K562 (cell line): Measurements from ENCODE around the gene HSD17B12. TPM values are rescaled to one million over a fixed set of nuclear protein-coding genes. Genes with fewer than 3 reads are reported as not detected.
A peak's percentile ranks its signal among the peaks of the same experiment; 100 is the strongest.

Experiments
- ATAC-seq: fragments of 200-7000 bp; cut with Tn5 transposase; 3 replicates; pipeline ENCODE4 v1.9.1; 2020; ENCODE audit warnings: moderate library complexity
- BruUV-seq: library from RNA; stranded (reverse); fragments of 400-500 nt; replicated peaks from 2 replicates; lab custom pipeline; 2021; lab: Mats Ljungman, UMichigan
- CTCF ChIA-PET: fragments of 300-600 bp; formaldehyde crosslinking; extraction: SDS; loops from one replicate; lab custom pipeline; 2021; ENCODE audit warnings: low intra/inter-chr PET ratio; lab: Yijun Ruan, JAX
- POLR2A ChIA-PET: fragments of 300-600, 350-650 bp; sonication (Branson Sonifier 250); formaldehyde crosslinking; extraction: SDS; loops from one replicate; lab custom pipeline; 2021; ENCODE audit warnings: antibody characterized with exemption, inconsistent platforms; lab: Yijun Ruan, JAX
- DNase-seq, 4 experiments: peaks; one replicate each; pipeline versions ENCODE4 v3.0.0 to v3.0.0-alpha.2; 2011 to 2018; ENCODE audit warnings: low spot score in 3 of 4, mixed read lengths in 3 of 4; ENCODE audit errors: extremely low read depth in 1 of 4
- FAIRE-seq: peaks from 2 replicates; lab custom pipeline; 2011; peaks lifted over from hg19 to GRCh38; lab: Jason Lieb, UNC
- H2AFZ ChIP-seq: 2 replicates; pipeline ENCODE4 v1.6.0; 2011; ENCODE audit warnings: low read depth, low read length, control low read depth, inconsistent platforms
- H3K27ac ChIP-seq: fragments of 200-600 bp; 3 replicates; pipeline ENCODE4 v1.8.0; 2011; ENCODE audit warnings: low read depth, mild to moderate bottlenecking, control low read depth, inconsistent platforms, low read length, moderate library complexity, mixed read lengths; ENCODE audit errors: extremely low read depth
- H3K27me3 ChIP-seq, 2 experiments: fragments of 300-600 bp in 1 of 2; 2 replicates in 1 of 2; 3 replicates in 1 of 2; pipeline versions ENCODE4 v1.6.0 to v1.8.0; 2011; ENCODE audit warnings: inconsistent platforms in 2 of 2, low read length in 2 of 2, mild to moderate bottlenecking in 1 of 2, mixed read lengths in 1 of 2, moderate library complexity in 1 of 2; ENCODE audit not compliant: control insufficient read depth in 2 of 2, insufficient read depth in 2 of 2
- H3K36me3 ChIP-seq: fragments of 300-600 bp; 3 replicates; pipeline ENCODE4 v1.8.0; 2011; ENCODE audit warnings: mild to moderate bottlenecking, low read length, inconsistent platforms; ENCODE audit not compliant: control insufficient read depth, insufficient read depth
- H3K4me1 ChIP-seq, 2 experiments: fragments of 200-600 bp in 1 of 2; replicated peaks in 1 of 2; 2 replicates in 1 of 2; 3 replicates in 1 of 2; pipeline versions ENCODE4 v1.5.1 to v1.8.0; 2011; ENCODE audit warnings: inconsistent platforms in 2 of 2, low read length in 2 of 2, mild to moderate bottlenecking in 1 of 2, mixed read lengths in 1 of 2, moderate library complexity in 1 of 2; ENCODE audit not compliant: control insufficient read depth in 2 of 2, insufficient read depth in 2 of 2
- H3K4me2 ChIP-seq: 2 replicates; pipeline ENCODE4 v1.6.1; 2011; ENCODE audit warnings: low read length, control low read depth, inconsistent platforms, mixed read lengths; ENCODE audit not compliant: insufficient read depth
- H3K4me3 ChIP-seq: fragments of 200-600 bp; sonication (generic), shearing (Covaris generic); 2 replicates; pipeline ENCODE4 v1.5.1; 2016; ENCODE audit warnings: control low read depth, inconsistent platforms
- H3K79me2 ChIP-seq: fragments of 200-600 bp; 3 replicates; pipeline ENCODE4 v1.8.0; 2011; ENCODE audit warnings: low read length, inconsistent platforms; ENCODE audit not compliant: control insufficient read depth, insufficient read depth
- H3K9ac ChIP-seq, 2 experiments: 2 replicates each; pipeline versions ENCODE4 v1.6.0 to v1.6.1; 2011; ENCODE audit warnings: low read depth in 2 of 2, low read length in 2 of 2, control low read depth in 1 of 2, inconsistent platforms in 1 of 2, mild to moderate bottlenecking in 1 of 2, mixed read lengths in 1 of 2; ENCODE audit not compliant: insufficient read depth in 1 of 2
- H3K9me1 ChIP-seq: one replicate; pipeline ENCODE4 v1.6.0; 2011; ENCODE audit warnings: inconsistent platforms, mild to moderate bottlenecking, low read length, moderate library complexity; ENCODE audit not compliant: control insufficient read depth, insufficient read depth
- H3K9me3 ChIP-seq: replicated peaks from 2 replicates; pipeline ENCODE4 v1.5.1; 2011; ENCODE audit warnings: low read depth, low read length, inconsistent platforms; ENCODE audit not compliant: control insufficient read depth, insufficient read depth
- H4K20me1 ChIP-seq: replicated peaks from 2 replicates; pipeline ENCODE4 v1.6.1; 2011; ENCODE audit warnings: low read length, inconsistent platforms, mixed read lengths; ENCODE audit not compliant: control insufficient read depth, insufficient read depth
- CREB1 ChIP-seq, 2 experiments: sonication (generic) in 1 of 2; formaldehyde crosslinking in 1 of 2; IDR thresholded peaks; 2 replicates each; pipeline versions ENCODE4 v1.6.1 to v1.8.0; 2012 to 2022; ENCODE audit warnings: inconsistent platforms in 1 of 2, mild to moderate bottlenecking in 1 of 2, missing genetic modification reagents in 1 of 2, moderate library complexity in 1 of 2
- JUND ChIP-seq, 2 experiments: IDR thresholded peaks; 2 replicates in 1 of 2; 3 replicates in 1 of 2; pipeline ENCODE4 v1.6.1; 2011; ENCODE audit warnings: borderline replicate concordance in 2 of 2, low read depth in 2 of 2, low read length in 2 of 2, improper control_type of control experiment in 1 of 2, missing biosample characterization in 1 of 2, missing genetic modification characterization in 1 of 2, missing genetic modification reagents in 1 of 2
- KDM1A ChIP-seq, 2 experiments: fragments of 450-650 bp; IDR thresholded peaks; 2 replicates each; pipeline ENCODE4 v1.6.1; 2016; ENCODE audit warnings: mild to moderate bottlenecking in 2 of 2
- LCOR ChIP-seq: sonication (generic); formaldehyde crosslinking; IDR thresholded peaks from 2 replicates; pipeline ENCODE4 v1.8.0; 2022; ENCODE audit warnings: mild to moderate bottlenecking, missing genetic modification reagents
- MYBL2 ChIP-seq, 2 experiments: fragments of 450-650 bp in 1 of 2; sonication (generic) in 1 of 2; formaldehyde crosslinking in 1 of 2; IDR thresholded peaks; 2 replicates each; pipeline versions ENCODE4 v1.6.1 to v1.8.1; 2017 to 2022; ENCODE audit warnings: borderline replicate concordance in 1 of 2, inconsistent platforms in 1 of 2, low read depth in 1 of 2, mild to moderate bottlenecking in 1 of 2, missing genetic modification reagents in 1 of 2, moderate library complexity in 1 of 2
- RBM25 ChIP-seq: fragments of 200-400 bp; formaldehyde crosslinking; IDR thresholded peaks from 2 replicates; pipeline ENCODE4 v1.6.1; 2018; ENCODE audit warnings: low read length, low read depth, moderate library complexity; ENCODE audit not compliant: severe bottlenecking
- RHOXF2B ChIP-seq: fragments of 250-450 bp; sonication (Bioruptor Pico); conservative IDR thresholded peaks from 2 replicates; pipeline ENCODE4 v1.5.1; 2021
- SNRNP70 ChIP-seq: fragments of 200-400 bp; formaldehyde crosslinking; optimal IDR thresholded peaks from 2 replicates; pipeline ENCODE3; 2017; ENCODE audit warnings: low read depth, low read length
- TBP ChIP-seq: optimal IDR thresholded peaks from 2 replicates; pipeline ENCODE3; 2011; ENCODE audit warnings: low read depth, low read length, improper control_type of control experiment
- ZBTB7A ChIP-seq: IDR thresholded peaks from 2 replicates; pipeline ENCODE4 v1.6.1; 2011; ENCODE audit warnings: low read depth, mild to moderate bottlenecking, low read length, moderate library complexity, borderline replicate concordance; ENCODE audit not compliant: control insufficient read depth
- ZNF311 ChIP-seq: fragments of 250-450 bp; sonication (Bioruptor Pico); IDR thresholded peaks from 2 replicates; pipeline ENCODE4 v1.4.0; 2020; ENCODE audit warnings: mild to moderate bottlenecking, moderate library complexity
- WGBS: fragments of 100-300 bp; shearing (Covaris generic); methylation state at CpG from one replicate; pipeline ENCODE4 v1.1.6; 2016; ENCODE audit warnings: low coverage, mixed read lengths; ENCODE audit not compliant: insufficient coverage; ENCODE audit errors: missing lambda C conversion rate; 5-methylcytosine and 5-hydroxymethylcytosine counted together
- in situ Hi-C: fragments of 300-500 bp; cut with MboI; formaldehyde crosslinking; loops from 4 replicates; pipeline ENCODE4 v1.15.0; 2018; ENCODE audit warnings: inconsistent platforms, mixed read lengths
- intact Hi-C: fragments of 100-400 bp; cut with micrococcal nuclease; formaldehyde crosslinking; loops from 2 replicates; pipeline ENCODE4 v1.14.2; 2022
- polyA plus RNA-seq, 8 experiments: library from polyadenylated mRNA; depleted of rRNA in 4 of 8; stranded (reverse) in 5 of 8; unstranded in 3 of 8; fragments of >200 nt; fragmentation: Nextera tagmentation in 2 of 8; fragmentation: Illumina TruSeq in 1 of 8; extraction: Ambion mirVana in 2 of 8; extraction: Trizol in 1 of 8; gene quantifications; 2 replicates each; pipeline versions ENCODE4 v1.2.1 to v1.2.3, GENCODE V29; 2011 to 2014; ENCODE audit warnings: inconsistent platforms in 1 of 8, missing spikeins in 1 of 8
- total RNA-seq, 7 experiments: library from RNA; depleted of rRNA in 6 of 7; stranded (reverse); fragments of >200 nt in 6 of 7; fragmentation: Illumina TruSeq in 2 of 7; extraction: Trizol in 2 of 7; gene quantifications; 2 replicates each; pipeline versions ENCODE4 v1.2.1 to v1.2.3, GENCODE V29; 2011 to 2021; ENCODE audit warnings: low replicate concordance in 1 of 7
- TF ChIP-seq, protein P1 (sequence below), 2 experiments: fragments of 450-650 bp; conservative IDR thresholded peaks; 2 replicates each; pipeline ENCODE4 v1.6.1; 2017; ENCODE audit warnings: mild to moderate bottlenecking in 2 of 2, moderate library complexity in 2 of 2
- TF ChIP-seq, protein P2 (sequence below): fragments of 450-650 bp; IDR thresholded peaks from 2 replicates; pipeline ENCODE4 v1.6.1; 2014; ENCODE audit warnings: low read depth, mild to moderate bottlenecking, moderate library complexity, borderline replicate concordance
- TF ChIP-seq, protein P3 (sequence below): fragments of 250-450 bp; sonication (Bioruptor Pico); IDR thresholded peaks from 2 replicates; pipeline ENCODE4 v1.5.0; 2020; ENCODE audit warnings: mild to moderate bottlenecking, borderline replicate concordance

HSD17B12 gene
- total and polyA plus RNA-seq, 9 of the 15 experiments (the other 6 are each of a cell fraction or from before 2014, with no cell fraction given) = 9.1 to 34.5 (median 23.3) TPM

DNA sequence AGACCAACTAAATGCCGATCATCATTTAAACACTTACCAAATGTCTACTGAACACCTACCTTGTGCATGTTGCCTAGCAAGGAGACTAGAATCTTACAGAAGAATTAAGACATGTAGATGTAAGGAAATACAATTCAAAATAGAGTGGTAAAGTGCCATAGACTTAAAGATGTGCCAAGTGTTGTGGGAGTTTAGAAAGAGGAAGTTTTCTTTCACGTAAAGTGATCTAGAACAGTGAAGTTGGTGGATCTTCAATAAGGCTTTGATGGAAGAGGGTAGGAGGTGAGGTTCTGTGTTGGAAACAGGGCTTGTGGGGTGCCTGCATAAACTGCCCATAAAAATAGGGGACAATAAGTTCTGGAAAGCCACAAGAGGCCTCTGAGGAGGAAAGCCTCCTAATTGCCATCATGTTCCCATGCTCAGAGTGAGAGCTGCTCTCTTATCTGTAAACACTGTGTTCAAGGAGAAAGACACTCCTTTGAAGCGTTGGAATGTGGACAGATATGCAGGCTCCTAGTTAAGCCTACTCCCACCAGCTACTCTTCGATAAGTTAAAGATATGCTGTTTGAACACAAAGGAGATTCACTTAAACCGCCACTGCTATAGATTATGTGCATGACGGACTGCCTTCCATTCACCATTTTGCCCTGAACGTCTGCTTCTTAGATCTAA, 66.7 kb downstream of the HSD17B12 start:
- BruUV-seq = no TSS peak
- H3K36me3 ChIP-seq = no peaks in the 10 kb centered on the region; the same call in 1 of the 3 replicates
- peak overlapping the region; percentile 70 for H3K4me2 ChIP-seq
- H3K27ac ChIP-seq = peak overlapping the region; percentile 87
- CTCF ChIA-PET = no interaction called here
- H3K9ac ChIP-seq = peak overlapping the region in 1 of 2 experiments; percentile 62; a peak in 2 of 4 replicates
- 5% methylated on average over 7 of the region's 7 CpGs for WGBS
- no peak overlapping the region for H3K4me3 ChIP-seq
- H3K9me1 ChIP-seq = no peaks in the 10 kb centered on the region
- intact Hi-C loops (loop anchor here (5.0 kb wide), 1 partner anchor 60 kb away; no protein-coding TSS in a partner anchor), in situ Hi-C loops (no loop called here)
- FAIRE-seq (peak; percentile 85), ATAC-seq (peak; percentile 78), DNase-seq (peak in 2 of 4 experiments; percentile 51 to 91)
- no peaks in the 10 kb centered on the region for H3K27me3 ChIP-seq
- no peaks in the 10 kb centered on the region for H3K79me2 ChIP-seq
- peaks cover 8 to 34% of the 10 kb centered on the region in 2 experiments for H3K4me1 ChIP-seq
- H4K20me1 ChIP-seq = no peaks in the 10 kb centered on the region
- H3K9me3 ChIP-seq = peaks cover 2% of the 10 kb centered on the region; the same call in 1 of the 2 replicates
- H2AFZ ChIP-seq = peak overlapping the region; percentile 88
- POLR2A ChIA-PET = interaction anchor here (0.8 to 1.4 kb wide), 4 partner anchors 9 to 53 kb away, joined by 3 read pairs; no protein-coding TSS in a partner anchor
- TF ChIP-seq, protein P1, sequence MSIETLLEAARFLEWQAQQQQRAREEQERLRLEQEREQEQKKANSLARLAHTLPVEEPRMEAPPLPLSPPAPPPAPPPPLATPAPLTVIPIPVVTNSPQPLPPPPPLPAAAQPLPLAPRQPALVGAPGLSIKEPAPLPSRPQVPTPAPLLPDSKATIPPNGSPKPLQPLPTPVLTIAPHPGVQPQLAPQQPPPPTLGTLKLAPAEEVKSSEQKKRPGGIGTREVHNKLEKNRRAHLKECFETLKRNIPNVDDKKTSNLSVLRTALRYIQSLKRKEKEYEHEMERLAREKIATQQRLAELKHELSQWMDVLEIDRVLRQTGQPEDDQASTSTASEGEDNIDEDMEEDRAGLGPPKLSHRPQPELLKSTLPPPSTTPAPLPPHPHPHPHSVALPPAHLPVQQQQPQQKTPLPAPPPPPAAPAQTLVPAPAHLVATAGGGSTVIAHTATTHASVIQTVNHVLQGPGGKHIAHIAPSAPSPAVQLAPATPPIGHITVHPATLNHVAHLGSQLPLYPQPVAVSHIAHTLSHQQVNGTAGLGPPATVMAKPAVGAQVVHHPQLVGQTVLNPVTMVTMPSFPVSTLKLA (conservative IDR thresholded peaks at IDR 0.05) = peak; percentile 13 to 26; a peak in 2 of 4 replicates
- TF ChIP-seq KDM1A (IDR thresholded peaks at IDR 0.05) = peak; percentile 72 to 78
- peak; percentile 18; the same call in 1 of the 2 replicates for TF ChIP-seq JUND (IDR thresholded peaks at IDR 0.05; ENCODE audit: borderline replicate concordance, low read depth, low read length)
- TF ChIP-seq JUND (tag; IDR thresholded peaks at IDR 0.05; ENCODE audit: borderline replicate concordance, low read depth, low read length) = no peak
- peak; percentile 73; the same call in 1 of the 2 replicates for TF ChIP-seq MYBL2 (IDR thresholded peaks at IDR 0.05; ENCODE audit: low read depth)
- TF ChIP-seq MYBL2 (CRISPR knock-in tag; IDR thresholded peaks at IDR 0.05; ENCODE audit: borderline replicate concordance) = no peak
- TF ChIP-seq RBM25 = no peak
- TF ChIP-seq, protein P2, sequence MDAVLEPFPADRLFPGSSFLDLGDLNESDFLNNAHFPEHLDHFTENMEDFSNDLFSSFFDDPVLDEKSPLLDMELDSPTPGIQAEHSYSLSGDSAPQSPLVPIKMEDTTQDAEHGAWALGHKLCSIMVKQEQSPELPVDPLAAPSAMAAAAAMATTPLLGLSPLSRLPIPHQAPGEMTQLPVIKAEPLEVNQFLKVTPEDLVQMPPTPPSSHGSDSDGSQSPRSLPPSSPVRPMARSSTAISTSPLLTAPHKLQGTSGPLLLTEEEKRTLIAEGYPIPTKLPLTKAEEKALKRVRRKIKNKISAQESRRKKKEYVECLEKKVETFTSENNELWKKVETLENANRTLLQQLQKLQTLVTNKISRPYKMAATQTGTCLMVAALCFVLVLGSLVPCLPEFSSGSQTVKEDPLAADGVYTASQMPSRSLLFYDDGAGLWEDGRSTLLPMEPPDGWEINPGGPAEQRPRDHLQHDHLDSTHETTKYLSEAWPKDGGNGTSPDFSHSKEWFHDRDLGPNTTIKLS = peak; percentile 46; the same call in 1 of the 2 replicates
- TF ChIP-seq LCOR = peak; percentile 17; the same call in 1 of the 2 replicates
- no peak for TF ChIP-seq SNRNP70
- no peak for TF ChIP-seq RHOXF2B
- no peak for TF ChIP-seq ZNF311 (CRISPR knock-in tag)
- TF ChIP-seq, protein P3, sequence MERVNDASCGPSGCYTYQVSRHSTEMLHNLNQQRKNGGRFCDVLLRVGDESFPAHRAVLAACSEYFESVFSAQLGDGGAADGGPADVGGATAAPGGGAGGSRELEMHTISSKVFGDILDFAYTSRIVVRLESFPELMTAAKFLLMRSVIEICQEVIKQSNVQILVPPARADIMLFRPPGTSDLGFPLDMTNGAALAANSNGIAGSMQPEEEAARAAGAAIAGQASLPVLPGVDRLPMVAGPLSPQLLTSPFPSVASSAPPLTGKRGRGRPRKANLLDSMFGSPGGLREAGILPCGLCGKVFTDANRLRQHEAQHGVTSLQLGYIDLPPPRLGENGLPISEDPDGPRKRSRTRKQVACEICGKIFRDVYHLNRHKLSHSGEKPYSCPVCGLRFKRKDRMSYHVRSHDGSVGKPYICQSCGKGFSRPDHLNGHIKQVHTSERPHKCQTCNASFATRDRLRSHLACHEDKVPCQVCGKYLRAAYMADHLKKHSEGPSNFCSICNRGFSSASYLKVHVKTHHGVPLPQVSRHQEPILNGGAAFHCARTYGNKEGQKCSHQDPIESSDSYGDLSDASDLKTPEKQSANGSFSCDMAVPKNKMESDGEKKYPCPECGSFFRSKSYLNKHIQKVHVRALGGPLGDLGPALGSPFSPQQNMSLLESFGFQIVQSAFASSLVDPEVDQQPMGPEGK (CRISPR knock-in tag) = no peak
- no peak for TF ChIP-seq ZBTB7A
- peak; percentile 35; the same call in 1 of the 2 replicates for TF ChIP-seq CREB1 (IDR thresholded peaks at IDR 0.05)
- TF ChIP-seq CREB1 (CRISPR knock-in tag; IDR thresholded peaks at IDR 0.05) = no peak
- no peak for TF ChIP-seq TBP
